Measurements from ENCODE around the gene ZNF419.
"Not testable (repeated sequence)": the region's sequence is repeated elsewhere in the genome, so short reads cannot be mapped to it uniquely, and the experiment has no call there.

Gene ZNF419

GRCh38 chr19:57487477-57488298 is at the start of gene ZNF419:
Gene ZNF419, plus strand, starts transcription at chr19:57487750. Its CDS starts 201 bp downstream, at chr19:57487951.
- not testable (repeated sequence) for H3K27me3 ChIP-seq (ENCODE audit: control insufficient read depth, insufficient read depth, low read length); H3K4me1 ChIP-seq (ENCODE audit: control insufficient read depth, insufficient read depth, low read length); H3K36me3 ChIP-seq (ENCODE audit: control insufficient read depth, insufficient read depth, low read length); H3K9me3 ChIP-seq (ENCODE audit: control insufficient read depth, low read length)
- H3K4me3 ChIP-seq (ENCODE audit: low read length): peak within 1 kb of the TSS; percentile 54
- H3K9ac ChIP-seq (ENCODE audit: low read length): peak within 1 kb of the TSS; percentile 84

- H3K36me3 ChIP-seq (ENCODE audit: control insufficient read depth, insufficient read depth, low read length): no peaks in the 10 kb centered on the region
- peaks cover 6% of the 10 kb centered on the region for H3K9me3 ChIP-seq (ENCODE audit: control insufficient read depth, low read length)
- H3K4me3 ChIP-seq (ENCODE audit: low read length): no peak overlapping the region
- H3K9ac ChIP-seq (ENCODE audit: low read length): no peak overlapping the region
- no peaks in the 10 kb centered on the region for H3K27me3 ChIP-seq (ENCODE audit: control insufficient read depth, insufficient read depth, low read length)
- H3K4me1 ChIP-seq (ENCODE audit: control insufficient read depth, insufficient read depth, low read length): peaks cover 16% of the 10 kb centered on the region
Measured at GRCh38 chr19:57437931-57438330, 49.6 kb upstream of the ZNF419 start.

GRCh38 chr19:57438925-57439324 is 48.6 kb upstream of the ZNF419 start:
- peaks cover 15% of the 10 kb centered on the region for H3K9me3 ChIP-seq (ENCODE audit: control insufficient read depth, low read length)

GRCh38 chr19:57441979-57442752 is 45.4 kb upstream of the ZNF419 start:
- Histone ChIP-seq H3K9ac (ENCODE audit: low read length) (no peak overlapping the region), H3K9me3 (ENCODE audit: control insufficient read depth, low read length) (peaks cover 15% of the 10 kb centered on the region), H3K4me3 (ENCODE audit: low read length) (no peak overlapping the region), H3K27me3 (ENCODE audit: control insufficient read depth, insufficient read depth, low read length) (no peaks in the 10 kb centered on the region), H3K4me1 (ENCODE audit: control insufficient read depth, insufficient read depth, low read length) (no peaks in the 10 kb centered on the region), H3K36me3 (ENCODE audit: control insufficient read depth, insufficient read depth, low read length) (peaks cover 5% of the 10 kb centered on the region)

More at GRCh38 chr19:57438925-57439324, 48.6 kb upstream of the ZNF419 start:
- H3K27me3 ChIP-seq (ENCODE audit: control insufficient read depth, insufficient read depth, low read length): no peaks in the 10 kb centered on the region
- H3K4me1 ChIP-seq (ENCODE audit: control insufficient read depth, insufficient read depth, low read length): peaks cover 16% of the 10 kb centered on the region
- no peak overlapping the region for H3K9ac ChIP-seq (ENCODE audit: low read length)
- peaks cover 5% of the 10 kb centered on the region for H3K36me3 ChIP-seq (ENCODE audit: control insufficient read depth, insufficient read depth, low read length)
- H3K4me3 ChIP-seq (ENCODE audit: low read length): no peak overlapping the region

GRCh38 chr19:57443121-57443696 is 44.3 kb upstream of the ZNF419 start:
- Histone ChIP-seq H3K9ac (ENCODE audit: low read length) (no peak overlapping the region), H3K36me3 (ENCODE audit: control insufficient read depth, insufficient read depth, low read length) (peaks cover 5% of the 10 kb centered on the region), H3K4me3 (ENCODE audit: low read length) (no peak overlapping the region), H3K9me3 (ENCODE audit: control insufficient read depth, low read length) (peaks cover 15% of the 10 kb centered on the region), H3K4me1 (ENCODE audit: control insufficient read depth, insufficient read depth, low read length) (no peaks in the 10 kb centered on the region), H3K27me3 (ENCODE audit: control insufficient read depth, insufficient read depth, low read length) (no peaks in the 10 kb centered on the region)

GRCh38 chr19:57452307-57452706 is 35.2 kb upstream of the ZNF419 start:
- H3K4me1 ChIP-seq (ENCODE audit: control insufficient read depth, insufficient read depth, low read length): no peaks in the 10 kb centered on the region
- no peak overlapping the region for H3K9ac ChIP-seq (ENCODE audit: low read length)
- H3K36me3 ChIP-seq (ENCODE audit: control insufficient read depth, insufficient read depth, low read length): no peaks in the 10 kb centered on the region
- H3K9me3 ChIP-seq (ENCODE audit: control insufficient read depth, low read length): no peaks in the 10 kb centered on the region
- H3K4me3 ChIP-seq (ENCODE audit: low read length): no peak overlapping the region
- no peaks in the 10 kb centered on the region for H3K27me3 ChIP-seq (ENCODE audit: control insufficient read depth, insufficient read depth, low read length)

- Histone ChIP-seq H3K9ac (ENCODE audit: low read length) (no peak overlapping the region), H3K4me1 (ENCODE audit: control insufficient read depth, insufficient read depth, low read length) (no peaks in the 10 kb centered on the region), H3K4me3 (ENCODE audit: low read length) (no peak overlapping the region), H3K36me3 (ENCODE audit: control insufficient read depth, insufficient read depth, low read length) (no peaks in the 10 kb centered on the region), H3K27me3 (ENCODE audit: control insufficient read depth, insufficient read depth, low read length) (no peaks in the 10 kb centered on the region), H3K9me3 (ENCODE audit: control insufficient read depth, low read length) (peaks cover 7% of the 10 kb centered on the region)
Measured at GRCh38 chr19:57465680-57466381, 21.7 kb upstream of the ZNF419 start.

- Histone ChIP-seq H3K4me3 (ENCODE audit: low read length) (peak overlapping the region; percentile 17), H3K27me3 (ENCODE audit: control insufficient read depth, insufficient read depth, low read length) (no peaks in the 10 kb centered on the region), H3K9ac (ENCODE audit: low read length) (no peak overlapping the region), H3K4me1 (ENCODE audit: control insufficient read depth, insufficient read depth, low read length) (no peaks in the 10 kb centered on the region), H3K9me3 (ENCODE audit: control insufficient read depth, low read length) (peaks cover 14% of the 10 kb centered on the region), H3K36me3 (ENCODE audit: control insufficient read depth, insufficient read depth, low read length) (no peaks in the 10 kb centered on the region)
Measured at GRCh38 chr19:57466489-57466888, 21.1 kb upstream of the ZNF419 start.

GRCh38 chr19:57473646-57474045 is 13.9 kb upstream of the ZNF419 start:
- Histone ChIP-seq H3K27me3 (ENCODE audit: control insufficient read depth, insufficient read depth, low read length) (no peaks in the 10 kb centered on the region), H3K4me3 (ENCODE audit: low read length) (no peak overlapping the region), H3K9me3 (ENCODE audit: control insufficient read depth, low read length) (peaks cover 57% of the 10 kb centered on the region), H3K9ac (ENCODE audit: low read length) (no peak overlapping the region), H3K36me3 (ENCODE audit: control insufficient read depth, insufficient read depth, low read length) (peaks cover 19% of the 10 kb centered on the region), H3K4me1 (ENCODE audit: control insufficient read depth, insufficient read depth, low read length) (no peaks in the 10 kb centered on the region)

GRCh38 chr19:57477191-57478008 is 10.2 kb upstream of the ZNF419 start, which contains the start of gene ZNF772:
Gene ZNF772, minus strand, starts transcription at chr19:57477566. Its CDS starts 257 bp downstream, at chr19:57477309.
- Histone ChIP-seq H3K36me3 (ENCODE audit: control insufficient read depth, insufficient read depth, low read length) (peaks cover 19% of the 10 kb centered on the region), H3K4me3 (ENCODE audit: low read length) (peak within 1 kb of the TSS; percentile 95), H3K9ac (ENCODE audit: low read length) (peak within 1 kb of the TSS; percentile 59), H3K4me1 (ENCODE audit: control insufficient read depth, insufficient read depth, low read length) (no peaks in the 10 kb centered on the region), H3K9me3 (ENCODE audit: control insufficient read depth, low read length) (peaks cover 47% of the 10 kb centered on the region), H3K27me3 (ENCODE audit: control insufficient read depth, insufficient read depth, low read length) (no peaks in the 10 kb centered on the region)

- not testable (repeated sequence) for H3K27me3 ChIP-seq (ENCODE audit: control insufficient read depth, insufficient read depth, low read length); H3K4me3 ChIP-seq (ENCODE audit: low read length); H3K9me3 ChIP-seq (ENCODE audit: control insufficient read depth, low read length); H3K36me3 ChIP-seq (ENCODE audit: control insufficient read depth, insufficient read depth, low read length); H3K9ac ChIP-seq (ENCODE audit: low read length); H3K4me1 ChIP-seq (ENCODE audit: control insufficient read depth, insufficient read depth, low read length)
Measured at GRCh38 chr19:57488299-57488644, 722 bp downstream of the ZNF419 start.
